Measurements from ENCODE around the gene SLC35G6.
A peak's percentile ranks its signal among the peaks of the same experiment; 100 is the strongest.
"Not testable (repeated sequence)": the region's sequence is repeated elsewhere in the genome, so short reads cannot be mapped to it uniquely, and the experiment has no call there.

SLC35G6 gene

DNA sequence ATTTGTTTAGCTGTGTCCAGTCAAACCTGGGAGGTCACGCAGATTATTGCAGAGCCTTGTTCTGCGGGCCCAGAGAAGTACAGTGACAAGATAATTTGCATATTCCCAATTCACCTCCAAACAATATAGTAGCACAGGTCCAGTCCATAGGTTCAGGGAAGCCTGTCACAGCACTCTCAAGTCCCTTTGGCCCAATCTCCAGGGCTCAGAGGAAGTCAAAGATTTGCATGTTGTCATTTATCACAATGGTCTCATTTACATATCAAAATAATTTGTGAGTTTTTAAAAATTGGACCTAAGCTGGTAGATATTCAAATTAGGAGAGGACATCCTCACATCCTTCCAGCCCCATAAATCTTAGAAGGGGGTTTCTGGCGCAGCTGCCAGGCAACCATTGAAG, 13.7 kb upstream of the SLC35G6 start:
- no peak for DNase-seq (ENCODE audit: insufficient read length, low spot score)
- FAIRE-seq = no peak
- TF ChIP-seq POLR2A (IDR thresholded peaks at IDR 0.05; ENCODE audit: low read depth, low read length) (no peak), POLR2AphosphoS5 (IDR thresholded peaks at IDR 0.05; ENCODE audit: low read depth, low read length) (no peak), PAX5 (IDR thresholded peaks at IDR 0.05; ENCODE audit: insufficient read depth, low read length, severe bottlenecking) (no peak), SPI1 (IDR thresholded peaks at IDR 0.05; ENCODE audit: low read depth, low read length) (no peak), POU2F2 (IDR thresholded peaks at IDR 0.05; ENCODE audit: low read depth, low read length) (peak; percentile 17; the same call in 1 of the 2 replicates)

- TF ChIP-seq POLR2AphosphoS5 (IDR thresholded peaks at IDR 0.05; ENCODE audit: low read depth, low read length) = no peak
- no peak for TF ChIP-seq PAX5 (IDR thresholded peaks at IDR 0.05; ENCODE audit: insufficient read depth, low read length, severe bottlenecking)
- no peak for TF ChIP-seq TAF1 (IDR thresholded peaks at IDR 0.05; ENCODE audit: low read depth, low read length)
- no peak for TF ChIP-seq POLR2A (IDR thresholded peaks at IDR 0.05; ENCODE audit: low read depth, low read length)
- TF ChIP-seq POU2F2 (IDR thresholded peaks at IDR 0.05; ENCODE audit: low read depth, low read length) = no peak
- no peak for TF ChIP-seq SPI1 (IDR thresholded peaks at IDR 0.05; ENCODE audit: low read depth, low read length)
- DNase-seq (ENCODE audit: insufficient read length, low spot score) (no peak), FAIRE-seq (no peak)
These were observed 13.0 kb upstream of the SLC35G6 start for GRCh38 chr17:7468290-7468689.

DNA sequence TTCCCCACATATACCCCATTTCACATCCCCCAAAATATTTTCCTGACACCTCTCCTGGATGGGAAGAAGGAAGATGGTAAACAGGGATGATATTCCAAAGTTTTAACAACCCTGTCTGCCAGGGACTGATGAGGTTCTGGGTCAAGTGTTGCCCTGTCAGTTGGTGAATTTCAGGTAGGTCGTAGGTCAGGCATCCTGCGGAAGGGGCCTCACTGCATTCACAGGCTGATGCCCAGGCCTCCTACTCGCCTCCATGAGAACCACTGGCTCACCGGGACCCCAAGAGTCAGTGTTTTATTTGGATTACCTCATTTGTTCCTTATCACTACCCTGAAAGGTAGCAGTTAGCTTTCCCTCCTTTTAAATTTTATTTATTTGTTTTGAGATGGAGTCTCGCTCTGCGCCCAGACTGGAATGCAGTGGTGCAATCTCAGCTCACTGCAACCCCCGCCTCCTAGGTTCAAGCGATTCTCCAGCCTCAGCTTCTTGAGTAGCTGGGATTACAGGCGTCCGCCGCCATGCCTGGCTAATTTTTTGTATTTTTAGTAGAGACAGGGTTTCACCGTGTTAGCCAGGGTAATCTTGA, 12.3 kb upstream of the SLC35G6 start:
- FAIRE-seq (no peak), DNase-seq (ENCODE audit: insufficient read length, low spot score) (no peak)
- TF ChIP-seq POLR2AphosphoS5 (IDR thresholded peaks at IDR 0.05; ENCODE audit: low read depth, low read length) = no peak
- no peak for TF ChIP-seq SPI1 (IDR thresholded peaks at IDR 0.05; ENCODE audit: low read depth, low read length)
- TF ChIP-seq POU2F2 (IDR thresholded peaks at IDR 0.05; ENCODE audit: low read depth, low read length) = no peak
- TF ChIP-seq PAX5 (IDR thresholded peaks at IDR 0.05; ENCODE audit: insufficient read depth, low read length, severe bottlenecking) = no peak
- no peak for TF ChIP-seq POLR2A (IDR thresholded peaks at IDR 0.05; ENCODE audit: low read depth, low read length)
- no peak for TF ChIP-seq TAF1 (IDR thresholded peaks at IDR 0.05; ENCODE audit: low read depth, low read length)

DNA sequence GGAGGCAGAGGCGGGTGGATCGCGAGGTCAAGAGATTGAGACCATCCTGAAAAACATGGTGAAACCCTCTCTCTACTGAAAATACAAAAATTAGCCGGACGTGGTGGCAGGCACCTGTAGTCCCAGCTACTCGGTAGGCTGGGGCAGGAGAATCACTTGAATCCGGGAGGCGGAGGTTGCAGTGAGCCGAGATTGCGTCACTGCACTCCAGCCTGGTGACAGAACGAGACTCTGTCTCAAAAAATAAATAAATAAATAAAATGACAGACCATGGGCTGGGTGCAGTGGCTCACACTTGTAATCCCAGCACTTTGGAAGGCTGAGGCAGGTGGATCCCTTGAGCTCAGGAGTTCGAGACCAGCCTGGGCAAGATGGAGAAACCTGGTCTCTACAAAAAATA, 11.4 kb upstream of the SLC35G6 start:
- FAIRE-seq; DNase-seq (ENCODE audit: insufficient read length, low spot score): not testable (repeated sequence)

DNA sequence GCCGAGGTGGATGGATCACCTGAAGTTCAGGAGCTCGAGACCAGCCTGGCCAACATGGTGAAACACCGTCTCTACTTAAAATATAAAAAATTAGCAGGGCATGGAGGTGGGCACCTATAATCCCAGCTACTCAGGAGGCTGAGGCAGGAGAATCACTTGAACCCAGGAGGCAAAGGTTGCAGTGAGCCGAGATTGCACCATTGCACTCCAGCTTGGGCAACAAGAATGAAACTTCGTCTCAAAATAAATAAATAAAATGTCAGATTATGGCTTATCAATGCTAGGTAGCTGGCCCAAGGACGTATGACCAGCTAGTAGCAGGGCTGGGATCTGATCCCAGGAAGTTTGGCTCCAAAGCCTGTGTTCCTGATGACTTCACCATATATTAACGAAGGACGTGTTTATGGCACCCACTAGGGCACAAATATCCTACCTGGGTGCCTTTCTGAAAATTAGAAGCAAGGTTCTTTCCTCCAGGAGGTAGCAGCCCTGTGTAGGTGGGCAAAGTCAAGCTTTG, 10.7 kb upstream of the SLC35G6 start:
- not testable (repeated sequence) for DNase-seq (ENCODE audit: insufficient read length, low spot score); FAIRE-seq

DNA sequence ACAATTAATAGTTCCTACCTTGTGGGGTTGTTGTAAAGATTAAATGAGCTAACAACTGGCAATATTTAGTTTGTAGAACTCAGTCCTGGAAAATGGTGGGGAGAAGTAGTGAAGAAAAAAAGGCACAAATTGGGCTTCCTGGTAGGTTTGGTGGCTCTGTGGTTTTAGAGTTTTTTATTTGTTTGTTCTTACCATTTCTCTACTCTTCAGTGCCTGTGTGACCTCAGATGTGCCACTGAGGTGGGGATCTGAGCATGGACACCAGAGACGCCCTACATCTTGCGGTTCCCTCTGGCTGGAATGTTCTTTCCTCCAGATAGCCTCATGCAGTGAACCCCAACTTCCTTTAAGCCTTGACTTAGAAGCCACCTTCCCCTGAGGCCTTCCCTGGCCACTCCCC, 9.5 kb upstream of the SLC35G6 start:
- TF ChIP-seq POLR2A (IDR thresholded peaks at IDR 0.05; ENCODE audit: low read depth, low read length) (no peak), POLR2AphosphoS5 (IDR thresholded peaks at IDR 0.05; ENCODE audit: low read depth, low read length) (no peak), TAF1 (IDR thresholded peaks at IDR 0.05; ENCODE audit: low read depth, low read length) (no peak)
- FAIRE-seq (no peak), DNase-seq (ENCODE audit: insufficient read length, low spot score) (no peak)

DNA sequence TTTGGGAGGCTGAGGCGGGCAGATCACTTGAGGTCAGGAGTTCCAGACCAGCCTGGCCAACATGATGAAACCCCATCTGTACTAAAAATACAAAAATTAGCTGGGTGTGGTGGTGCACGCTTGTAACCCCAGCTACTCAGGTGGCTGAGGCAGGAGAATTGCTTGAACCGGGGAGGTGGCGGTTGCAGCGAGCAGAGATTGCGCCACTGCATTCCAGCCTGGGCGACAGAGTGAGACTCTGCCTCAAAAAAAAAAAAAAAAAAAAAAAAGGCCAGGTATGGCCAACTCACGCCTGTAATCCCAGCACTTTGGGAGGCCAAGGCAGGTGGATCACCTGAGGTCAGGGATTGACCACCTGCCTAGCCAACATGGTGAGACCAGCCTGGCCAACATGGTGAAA, 6.5 kb upstream of the SLC35G6 start:
- not testable (repeated sequence) for FAIRE-seq; DNase-seq (ENCODE audit: insufficient read length, low spot score)

- DNase-seq (ENCODE audit: insufficient read length, low spot score) = no peak
- FAIRE-seq = no peak
- TF ChIP-seq POLR2AphosphoS5 (IDR thresholded peaks at IDR 0.05; ENCODE audit: low read depth, low read length) = no peak
These were observed 5.4 kb upstream of the SLC35G6 start for GRCh38 chr17:7475764-7476422.

DNA sequence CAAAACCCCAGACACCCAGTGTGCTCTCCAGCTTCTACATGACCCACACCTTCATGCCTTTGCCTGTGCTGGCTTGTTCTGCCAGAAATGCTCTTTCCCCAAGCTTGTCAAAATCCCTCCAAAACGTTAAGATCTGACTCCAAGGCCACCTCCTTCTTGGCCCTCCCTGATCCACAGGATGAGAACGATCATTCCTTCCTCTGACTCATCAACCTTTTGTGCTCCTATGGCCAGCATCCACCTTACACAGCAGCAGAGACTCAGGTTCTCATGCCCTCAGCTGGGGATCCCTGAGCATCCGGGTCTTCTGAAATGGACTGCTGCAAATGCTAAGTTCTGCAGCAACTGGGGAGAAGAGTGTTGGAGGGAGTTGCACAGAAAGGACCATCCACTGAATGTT, 4.8 kb upstream of the SLC35G6 start:
- TF ChIP-seq POLR2A (IDR thresholded peaks at IDR 0.05; ENCODE audit: low read depth, low read length) (no peak), TAF1 (IDR thresholded peaks at IDR 0.05; ENCODE audit: low read depth, low read length) (no peak), SPI1 (IDR thresholded peaks at IDR 0.05; ENCODE audit: low read depth, low read length) (no peak), PAX5 (IDR thresholded peaks at IDR 0.05; ENCODE audit: insufficient read depth, low read length, severe bottlenecking) (no peak), POU2F2 (IDR thresholded peaks at IDR 0.05; ENCODE audit: low read depth, low read length) (no peak), POLR2AphosphoS5 (IDR thresholded peaks at IDR 0.05; ENCODE audit: low read depth, low read length) (no peak)
- no peak for FAIRE-seq
- DNase-seq (ENCODE audit: insufficient read length, low spot score) = no peak

DNA sequence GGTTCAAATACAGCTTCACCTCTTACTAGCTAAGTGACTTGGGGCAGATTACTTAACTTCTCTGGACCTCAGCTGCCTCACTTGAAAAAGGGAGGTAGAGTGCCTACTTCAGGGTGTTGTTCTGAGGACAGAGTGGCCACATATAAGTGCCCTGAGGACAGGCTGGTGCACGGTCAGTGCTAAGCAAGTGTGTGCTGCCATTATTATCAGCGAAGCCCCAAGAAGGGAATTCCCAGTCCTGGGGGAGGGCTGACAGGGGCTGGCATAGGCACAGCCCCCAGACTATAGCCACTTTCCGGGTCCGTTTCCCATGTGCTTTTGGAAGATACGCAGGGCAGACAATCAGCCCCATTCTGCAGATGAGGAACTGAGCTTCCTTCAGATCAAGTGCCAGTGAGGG, 4.3 kb upstream of the SLC35G6 start:
- TF ChIP-seq POLR2AphosphoS5 (IDR thresholded peaks at IDR 0.05; ENCODE audit: low read depth, low read length) = no peak
- no peak for TF ChIP-seq TAF1 (IDR thresholded peaks at IDR 0.05; ENCODE audit: low read depth, low read length)
- no peak for TF ChIP-seq SPI1 (IDR thresholded peaks at IDR 0.05; ENCODE audit: low read depth, low read length)
- TF ChIP-seq POU2F2 (IDR thresholded peaks at IDR 0.05; ENCODE audit: low read depth, low read length) = no peak
- TF ChIP-seq PAX5 (IDR thresholded peaks at IDR 0.05; ENCODE audit: insufficient read depth, low read length, severe bottlenecking) = no peak
- no peak for TF ChIP-seq POLR2A (IDR thresholded peaks at IDR 0.05; ENCODE audit: low read depth, low read length)
- no peak for DNase-seq (ENCODE audit: insufficient read length, low spot score)
- FAIRE-seq = no peak
